OCI-LY3 (cell line): ENCODE results near the gene SLC6A12.
"Not testable (repeated sequence)": the region's sequence is repeated elsewhere in the genome, so short reads cannot be mapped to it uniquely, and the experiment has no call there.

Experiments used
- H2AFZ ChIP-seq: fragments of 200-600, 300-600 bp; shearing (Covaris generic); 2 replicates; pipeline ENCODE4 v1.6.0; 2014; ENCODE audit warnings: antibody characterized with exemption, low read depth, low read length
- H3K27ac ChIP-seq: fragments of 200-600, 300-600 bp; sonication (generic); 2 replicates; pipeline ENCODE4 v1.5.1; 2014; ENCODE audit warnings: mild to moderate bottlenecking, low read length, moderate library complexity, mixed read lengths
- H3K27me3 ChIP-seq: fragments of 200-600, 300-600 bp; sonication (generic); 2 replicates; pipeline ENCODE4 v1.6.1; 2014; ENCODE audit warnings: low read depth, low read length, mixed read lengths
- H3K36me3 ChIP-seq: fragments of 200-600, 300-600 bp; sonication (generic); replicated peaks from 2 replicates; pipeline ENCODE3; 2014; ENCODE audit warnings: low read depth, low read length, mixed read lengths
- H3K4me1 ChIP-seq: fragments of 300-600, 200-600 bp; sonication (generic); 2 replicates; pipeline ENCODE4 v1.6.1; 2014; ENCODE audit warnings: low read length, mixed read lengths
- H3K4me2 ChIP-seq: fragments of 200-600, 300-600 bp; sonication (generic); 2 replicates; pipeline ENCODE4 v1.6.1; 2014; ENCODE audit warnings: low read length, mixed read lengths
- H3K4me3 ChIP-seq: fragments of 300-600, 200-600 bp; sonication (generic); 2 replicates; pipeline ENCODE4 v1.5.1; 2014; ENCODE audit warnings: antibody characterized with exemption, mild to moderate bottlenecking, low read length, moderate library complexity
- H3K79me2 ChIP-seq: fragments of 300-600, 200-600 bp; shearing (Covaris generic); 2 replicates; pipeline ENCODE4 v1.6.1; 2014; ENCODE audit warnings: mild to moderate bottlenecking, low read length, mixed read lengths
- H3K9ac ChIP-seq: fragments of 300-600, 200-600 bp; shearing (Covaris generic); 2 replicates; pipeline ENCODE4 v1.6.0; 2014; ENCODE audit warnings: mild to moderate bottlenecking, low read length, moderate library complexity
- H3K9me3 ChIP-seq: fragments of 200-600, 300-600 bp; shearing (Covaris generic); 2 replicates; pipeline ENCODE4 v1.6.1; 2014; ENCODE audit warnings: low read length, mixed read lengths; ENCODE audit not compliant: insufficient read depth
- H4K20me1 ChIP-seq: fragments of 200-600, 300-600 bp; sonication (generic); 2 replicates; pipeline ENCODE4 v1.6.1; 2016; ENCODE audit warnings: low read length, mixed read lengths; ENCODE audit not compliant: insufficient read depth
- CTCF ChIP-seq: fragments of 200-600, 300-600 bp; sonication (generic); IDR thresholded peaks from 2 replicates; pipeline ENCODE4 v1.5.1; 2014; ENCODE audit warnings: antibody characterized with exemption, low read length, low read depth
- EZH2phosphoT487 ChIP-seq: fragments of 200-600 bp; shearing (Covaris generic); IDR thresholded peaks from 2 replicates; pipeline ENCODE4 v1.6.1; 2018; ENCODE audit warnings: antibody characterized with exemption, mixed run types, low read depth

Gene SLC6A12

GRCh38 chr12:219891-220352 lies 6.0 kb upstream of the SLC6A12 start:
- no peaks in the 10 kb centered on the region for H3K9me3 ChIP-seq
- peak overlapping the region; percentile 57; the same call in 1 of the 2 replicates for H2AFZ ChIP-seq
- no peaks in the 10 kb centered on the region for H3K79me2 ChIP-seq
- H3K4me2 ChIP-seq: peak overlapping the region; percentile 53
- peak overlapping the region; percentile 46 for H3K4me3 ChIP-seq
- no peaks in the 10 kb centered on the region for H3K27me3 ChIP-seq
- H3K27ac ChIP-seq: no peak overlapping the region
- no peaks in the 10 kb centered on the region for H3K4me1 ChIP-seq
- H3K36me3 ChIP-seq: no peaks in the 10 kb centered on the region
- TF ChIP-seq CTCF (peak; percentile 88), EZH2phosphoT487 (no peak)
- no peaks in the 10 kb centered on the region for H4K20me1 ChIP-seq
- H3K9ac ChIP-seq: no peak overlapping the region

- H3K27ac ChIP-seq: no peak overlapping the region
- H3K9ac ChIP-seq: no peak overlapping the region
- peak overlapping the region; percentile 53; the same call in 1 of the 2 replicates for H3K4me2 ChIP-seq
- no peaks in the 10 kb centered on the region for H4K20me1 ChIP-seq
- TF ChIP-seq CTCF: no peak
- no peak for TF ChIP-seq EZH2phosphoT487
- H3K4me3 ChIP-seq: no peak overlapping the region
- no peaks in the 10 kb centered on the region for H3K9me3 ChIP-seq
- H3K79me2 ChIP-seq: no peaks in the 10 kb centered on the region
- no peaks in the 10 kb centered on the region for H3K36me3 ChIP-seq
- H3K4me1 ChIP-seq: no peaks in the 10 kb centered on the region
- H2AFZ ChIP-seq: no peak overlapping the region
- H3K27me3 ChIP-seq: peaks cover 9% of the 10 kb centered on the region; the same call in 1 of the 2 replicates
These were observed 5.0 kb upstream of the SLC6A12 start for GRCh38 chr12:218728-219590.

GRCh38 chr12:218221-218620 lies 4.3 kb upstream of the SLC6A12 start:
- Histone ChIP-seq H3K9me3 (no peaks in the 10 kb centered on the region), H2AFZ (no peak overlapping the region), H3K4me2 (no peak overlapping the region), H3K4me1 (peaks cover 4% of the 10 kb centered on the region), H3K27ac (no peak overlapping the region), H4K20me1 (no peaks in the 10 kb centered on the region), H3K9ac (no peak overlapping the region), H3K4me3 (no peak overlapping the region), H3K36me3 (no peaks in the 10 kb centered on the region), H3K27me3 (peaks cover 15% of the 10 kb centered on the region), H3K79me2 (no peaks in the 10 kb centered on the region)
- TF ChIP-seq EZH2phosphoT487 (no peak), CTCF (no peak)

GRCh38 chr12:217029-217428 lies 3.1 kb upstream of the SLC6A12 start:
- not testable (repeated sequence) for H2AFZ ChIP-seq, H3K79me2 ChIP-seq, H3K9ac ChIP-seq, H3K4me3 ChIP-seq, H3K9me3 ChIP-seq, H4K20me1 ChIP-seq, H3K4me2 ChIP-seq, H3K27ac ChIP-seq, H3K36me3 ChIP-seq
- H3K27me3 ChIP-seq: peaks cover 22% of the 10 kb centered on the region
- peaks cover 16% of the 10 kb centered on the region for H3K4me1 ChIP-seq
